GM19372 (cell line): ENCODE measurements around the gene RBM41.
A peak's percentile ranks its signal among the peaks of the same experiment; 100 is the strongest.
"Not testable (repeated sequence)": the region's sequence is repeated elsewhere in the genome, so short reads cannot be mapped to it uniquely, and the experiment has no call there.

ENCODE experiments used
- ATAC-seq: cut with Tn5 transposase; IDR thresholded peaks from one replicate; pipeline ENCODE4 v1.9.1; 2021; ENCODE audit warnings: mild to moderate bottlenecking, low read depth, moderate library complexity; ENCODE audit not compliant: unreplicated experiment

The RBM41 gene

DNA sequence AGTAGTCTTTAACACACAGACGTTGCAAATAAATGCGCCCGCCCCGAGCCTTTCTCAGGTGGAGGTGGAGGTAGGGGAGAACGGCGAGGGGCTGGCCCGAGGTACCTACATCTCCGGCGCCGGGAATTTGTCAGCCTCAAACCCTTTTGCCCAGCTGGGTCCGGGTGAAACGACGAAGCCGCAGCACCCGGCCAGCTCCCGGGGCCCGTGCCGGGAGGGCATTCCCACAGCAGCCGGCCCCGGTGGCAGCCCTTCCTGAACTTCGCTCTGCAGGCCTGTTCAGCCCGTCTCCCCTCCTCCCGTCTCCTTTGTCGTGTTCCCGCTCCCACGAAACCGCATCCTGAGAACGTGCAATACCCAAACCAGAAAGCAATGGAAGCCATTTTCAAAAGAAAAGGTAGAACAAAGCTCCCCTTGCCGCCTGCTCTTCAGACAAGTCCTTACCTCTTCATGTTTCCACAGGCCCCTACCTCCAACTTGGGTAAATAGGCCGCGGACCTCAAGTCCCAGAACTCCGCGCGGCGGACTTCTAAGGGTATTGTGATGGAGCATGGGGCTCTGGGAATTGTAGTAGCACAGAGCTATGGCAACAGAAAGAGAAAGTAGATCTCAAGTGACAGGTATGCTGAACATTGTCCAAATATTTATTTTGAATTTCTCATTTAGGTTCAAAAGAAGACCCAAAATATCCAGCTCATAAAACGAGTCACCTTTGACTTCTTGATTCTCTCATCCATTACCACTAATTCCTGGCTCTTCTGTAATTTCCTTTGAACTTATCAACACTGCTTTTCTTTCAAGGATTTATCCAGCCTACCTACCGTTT lies at the start of gene RBM41:
Gene RBM41, minus strand, starts transcription at position 501 of the 826 bp plus-strand sequence. Its CDS starts 49 bp downstream, at position 452.
- peak; percentile 100 for ATAC-seq

DNA sequence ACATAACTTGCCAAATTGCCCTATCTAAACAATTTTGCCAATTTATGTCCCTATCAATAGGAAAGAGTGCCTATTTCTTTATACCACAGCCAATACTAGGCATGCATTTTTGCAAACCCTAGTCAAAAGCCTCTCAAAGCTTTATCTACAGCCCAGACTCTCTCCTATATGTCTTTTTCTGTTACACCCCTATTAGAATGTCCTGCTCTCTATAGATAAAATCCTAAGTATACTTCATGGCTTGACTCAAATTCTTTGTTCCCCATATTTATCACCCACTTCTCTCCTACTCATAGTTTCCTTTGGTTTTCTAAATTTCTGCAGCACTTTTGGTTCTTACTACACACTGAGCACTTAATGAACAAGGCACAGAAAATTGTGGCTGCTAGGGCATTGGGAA lies 49.6 kb upstream of the RBM41 start:
- ATAC-seq, result no peak

DNA sequence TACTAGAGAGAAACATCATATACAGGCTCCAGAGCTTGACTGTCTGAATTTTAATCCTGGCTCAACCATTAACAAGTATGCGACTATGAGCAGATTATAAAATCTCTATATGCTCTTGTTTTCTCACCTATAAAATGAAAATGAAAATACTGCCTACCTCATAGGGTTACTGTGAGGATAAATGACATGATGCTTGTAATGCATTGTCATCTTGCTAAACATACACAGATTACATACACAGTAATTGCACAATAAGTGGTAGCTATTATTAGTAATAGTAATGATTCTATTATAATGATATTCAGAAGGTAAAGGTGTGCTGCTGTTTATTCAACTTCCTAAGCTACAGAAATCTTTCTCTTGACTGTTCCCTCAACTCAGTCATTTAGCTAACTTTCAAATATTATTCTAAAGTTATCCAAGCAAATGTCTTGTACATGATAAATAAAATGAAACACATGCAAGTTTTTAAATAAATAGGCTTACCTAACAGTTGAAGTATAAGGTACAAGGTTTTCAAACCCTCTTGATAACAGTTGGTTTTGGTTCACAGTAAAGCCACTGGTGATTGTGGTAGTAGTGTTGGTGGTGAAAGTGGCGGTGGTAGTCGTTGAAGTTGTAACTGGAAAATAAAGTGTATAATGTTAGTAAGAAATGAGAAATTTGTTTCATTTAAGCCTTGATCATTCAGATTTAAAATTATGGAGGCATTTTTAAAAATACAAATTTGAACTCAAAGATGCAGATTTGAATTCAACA lies 48.7 kb upstream of the RBM41 start:
- ATAC-seq, result no peak

DNA sequence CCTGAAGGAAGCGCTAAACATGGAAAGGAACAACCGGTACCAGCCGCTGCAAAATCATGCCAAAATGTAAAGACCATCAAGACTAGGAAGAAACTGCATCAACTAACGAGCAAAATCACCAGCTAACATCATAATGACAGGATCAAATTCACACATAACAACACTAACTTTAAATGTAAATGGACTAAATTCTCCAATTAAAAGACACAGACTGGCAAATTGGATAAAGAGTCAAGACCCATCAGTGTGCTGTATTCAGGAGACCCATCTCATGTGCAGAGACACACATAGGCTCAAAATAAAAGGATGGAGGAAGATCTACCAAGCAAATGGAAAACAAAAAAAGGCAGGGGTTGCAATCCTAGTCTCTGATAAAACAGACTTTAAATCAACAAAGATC lies 39.0 kb upstream of the RBM41 start:
- not testable (repeated sequence) for ATAC-seq

DNA sequence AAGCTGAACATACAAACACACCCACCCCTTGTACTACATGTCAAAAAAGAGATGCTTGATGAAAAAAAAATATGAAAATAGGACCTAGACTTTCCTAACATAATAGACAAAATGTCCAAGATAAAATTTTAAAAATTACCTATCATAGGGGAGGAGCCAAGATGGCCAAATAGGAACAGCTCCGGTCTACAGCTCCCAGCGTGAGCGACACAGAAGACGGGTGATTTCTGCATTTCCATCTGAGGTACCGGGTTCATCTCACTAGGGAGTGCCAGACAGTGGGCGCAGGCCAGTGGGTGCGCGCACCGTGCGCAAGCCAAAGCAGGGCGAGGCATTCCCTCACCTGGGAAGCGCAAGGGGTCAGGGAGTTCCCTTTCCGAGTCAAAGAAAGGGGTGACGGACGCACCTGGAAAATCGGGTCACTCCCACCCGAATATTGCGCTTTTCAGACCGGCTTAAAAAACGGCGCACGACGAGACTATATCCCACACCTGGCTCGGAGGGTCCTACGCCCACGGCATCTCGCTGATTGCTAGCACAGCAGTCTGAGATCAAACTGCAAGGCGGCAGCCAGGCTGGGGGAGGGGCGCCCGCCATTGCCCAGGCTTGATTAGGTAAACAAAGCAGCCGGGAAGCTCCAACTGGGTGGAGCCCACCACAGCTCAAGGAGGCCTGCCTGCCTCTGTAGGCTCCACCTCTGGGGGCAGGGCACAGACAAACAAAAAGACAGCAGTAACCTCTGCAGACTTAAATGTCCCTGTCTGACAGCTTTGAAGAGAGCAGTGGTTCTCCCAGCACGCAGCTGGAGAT lies 37.2 kb upstream of the RBM41 start:
- not testable (repeated sequence) for ATAC-seq

DNA sequence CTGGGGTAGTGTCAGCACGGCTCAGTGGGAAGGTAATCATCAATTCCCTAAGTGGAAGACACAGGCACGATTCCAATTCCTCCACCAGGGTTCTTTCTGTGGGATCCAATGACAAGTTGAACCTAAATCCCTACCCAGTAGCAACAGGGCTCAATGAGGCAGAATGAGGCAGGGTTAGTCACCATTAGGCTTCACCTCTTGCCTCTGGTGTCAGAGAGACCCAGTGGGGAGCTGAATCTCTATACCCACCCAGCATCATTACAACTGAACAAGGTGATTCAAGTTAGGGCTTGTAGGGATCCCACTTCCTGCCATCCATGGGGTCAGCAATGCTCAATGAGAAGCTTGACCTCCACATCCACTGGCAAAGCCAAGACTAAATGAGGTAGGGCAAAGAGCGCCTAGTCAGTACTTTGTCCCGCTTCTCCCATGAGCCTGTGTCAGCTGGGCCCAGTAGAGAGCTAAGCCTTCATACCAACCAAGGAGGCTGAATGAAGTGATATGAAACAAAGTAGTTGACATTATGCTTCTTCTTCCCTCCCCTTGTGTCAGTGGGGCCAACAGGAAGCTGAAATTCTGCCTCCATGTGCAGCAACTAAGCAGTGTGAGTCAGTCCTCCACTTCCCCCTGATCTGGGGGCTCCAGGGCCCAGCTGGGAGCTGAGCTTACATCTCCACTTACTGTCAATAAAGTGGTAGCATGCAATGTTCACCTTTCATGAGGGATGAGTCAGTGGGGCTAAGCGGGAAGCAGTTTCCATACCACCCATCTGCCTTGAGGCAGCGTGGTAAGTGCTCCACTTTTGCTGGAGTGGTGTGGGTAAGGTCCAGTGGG lies 36.4 kb upstream of the RBM41 start:
- no peak for ATAC-seq

DNA sequence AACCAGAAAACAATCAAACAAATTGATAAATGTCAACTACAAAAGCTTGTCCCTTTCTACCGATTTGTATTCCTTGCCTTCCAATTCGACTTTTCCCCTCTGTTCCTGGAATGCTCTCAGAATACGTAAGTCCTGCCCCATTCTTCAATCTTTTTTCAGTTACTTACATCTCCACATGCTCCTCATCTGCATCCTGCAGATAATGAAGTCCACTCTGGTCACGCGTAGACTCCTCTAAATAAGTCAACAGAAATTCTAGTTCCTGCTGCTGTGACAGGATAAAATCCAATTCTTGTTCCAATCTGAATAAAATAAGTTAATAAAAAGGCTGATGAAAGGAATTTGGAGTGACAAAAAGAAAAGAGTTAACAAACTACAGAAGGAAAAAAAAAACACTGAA lies 34.4 kb upstream of the RBM41 start:
- no peak for ATAC-seq

DNA sequence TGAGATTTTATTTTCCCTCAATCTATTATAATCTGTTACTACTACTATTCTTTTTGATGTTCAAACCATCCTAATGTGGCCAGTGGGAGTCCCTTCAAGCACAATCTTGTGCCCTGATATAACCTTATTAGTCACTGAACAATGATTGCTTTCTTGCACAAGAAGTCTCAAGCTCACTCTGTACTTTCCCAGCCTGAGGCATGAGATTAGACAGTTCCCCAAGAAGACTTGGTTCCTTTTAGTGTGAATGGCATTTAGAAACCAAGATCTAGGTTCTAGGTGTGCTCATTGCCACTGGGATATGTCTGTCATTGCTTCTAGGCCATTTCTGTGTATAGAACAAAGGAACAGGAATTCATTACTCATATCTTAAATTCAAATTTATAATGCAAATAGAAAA lies 28.0 kb upstream of the RBM41 start:
- ATAC-seq, result no peak

DNA sequence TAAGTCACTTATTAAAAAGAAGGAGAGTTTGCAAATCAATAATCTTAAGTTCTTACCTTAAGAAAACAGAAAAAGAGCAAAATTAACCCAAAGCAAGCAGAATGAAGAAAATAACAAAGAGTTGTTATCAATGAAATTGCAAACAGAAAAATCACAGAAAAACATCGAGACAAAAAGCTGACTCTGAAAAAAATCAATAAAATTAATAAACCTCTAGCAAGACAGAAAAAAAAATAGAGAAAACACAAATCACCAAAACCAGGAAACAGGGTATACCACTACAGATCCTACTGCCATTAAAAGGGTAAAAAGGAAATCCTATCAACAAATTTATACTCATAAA lies 17.3 kb upstream of the RBM41 start:
- ATAC-seq, result no peak

DNA sequence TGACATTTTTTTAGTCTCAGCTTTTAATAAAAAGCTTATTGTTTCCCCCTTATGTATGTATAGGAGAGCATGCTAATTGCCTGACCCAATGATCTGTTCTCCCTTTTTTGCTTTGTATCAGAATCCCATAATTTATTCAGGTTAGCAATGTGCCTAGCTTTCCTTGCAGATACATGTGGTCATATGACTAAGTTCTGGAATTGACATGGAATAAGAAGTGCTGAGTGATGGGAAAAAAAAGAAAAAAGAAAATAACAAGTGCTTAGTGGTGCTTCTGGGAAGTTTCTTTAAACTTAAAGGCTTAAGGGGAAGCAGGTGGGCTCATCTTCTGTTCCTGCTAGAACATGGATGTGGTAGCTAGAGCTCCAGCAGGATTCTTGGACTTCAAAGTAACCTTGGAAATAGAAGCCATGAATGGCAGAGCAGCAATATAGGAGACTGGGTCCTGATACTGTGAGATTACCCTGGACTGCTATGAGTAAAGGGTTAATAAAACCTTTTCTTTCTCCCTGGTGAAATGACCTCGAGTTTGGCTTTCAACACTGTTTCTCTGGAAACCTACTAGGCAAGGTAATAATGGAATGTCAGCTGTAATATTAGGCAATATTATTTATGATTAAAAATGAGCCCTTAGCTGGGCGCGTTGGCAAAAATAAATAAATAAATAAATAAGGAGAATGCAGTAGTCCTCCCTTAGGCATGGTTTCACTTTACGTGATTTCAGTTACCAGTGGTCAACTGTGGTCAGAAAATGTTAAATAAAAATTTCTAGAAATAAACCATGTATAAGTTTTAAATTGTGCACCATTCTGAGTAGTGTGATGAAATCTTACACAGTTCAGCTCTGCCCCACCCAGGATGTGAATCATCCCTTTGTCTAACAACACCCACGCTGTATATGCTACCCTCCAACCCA lies 16.7 kb upstream of the RBM41 start:
- no peak for ATAC-seq

DNA sequence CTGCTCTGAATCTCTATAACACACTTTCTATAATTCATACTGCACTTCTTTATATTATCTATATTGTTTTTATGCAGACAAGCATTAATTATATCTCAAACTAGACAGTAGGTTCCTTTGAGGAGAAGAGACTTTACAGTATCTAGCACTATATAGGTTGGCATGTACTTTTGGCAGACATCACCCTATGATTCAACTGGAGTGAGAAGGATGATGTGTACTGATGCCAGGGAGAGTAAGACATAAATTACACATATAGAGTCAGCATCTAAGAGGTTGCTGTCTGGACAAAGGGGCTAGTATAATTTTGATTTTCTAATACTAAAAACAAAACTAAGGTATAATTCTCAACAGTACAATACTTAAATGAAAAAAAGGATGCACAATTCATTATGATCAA lies 5.1 kb upstream of the RBM41 start:
- no peak for ATAC-seq

DNA sequence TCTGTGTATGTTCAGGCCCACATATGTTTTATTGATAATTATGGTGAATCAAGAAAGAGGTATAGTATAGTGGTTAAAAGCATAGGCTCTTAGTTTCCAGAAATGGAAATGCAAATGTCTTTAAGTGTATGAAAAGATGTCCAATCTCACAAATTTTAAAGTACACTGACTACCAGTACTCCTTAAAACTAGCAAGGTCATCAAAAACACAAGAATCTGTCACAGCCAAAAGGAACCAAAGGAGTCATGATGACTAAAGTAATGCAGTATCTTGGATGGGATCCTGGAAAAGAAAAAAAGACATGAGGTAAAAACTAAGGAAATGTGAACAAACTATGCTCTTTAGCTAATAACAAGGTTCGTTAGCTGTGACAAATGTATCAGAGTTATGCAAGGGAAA lies 661 bp upstream of the RBM41 start:
- ATAC-seq, result no peak

DNA sequence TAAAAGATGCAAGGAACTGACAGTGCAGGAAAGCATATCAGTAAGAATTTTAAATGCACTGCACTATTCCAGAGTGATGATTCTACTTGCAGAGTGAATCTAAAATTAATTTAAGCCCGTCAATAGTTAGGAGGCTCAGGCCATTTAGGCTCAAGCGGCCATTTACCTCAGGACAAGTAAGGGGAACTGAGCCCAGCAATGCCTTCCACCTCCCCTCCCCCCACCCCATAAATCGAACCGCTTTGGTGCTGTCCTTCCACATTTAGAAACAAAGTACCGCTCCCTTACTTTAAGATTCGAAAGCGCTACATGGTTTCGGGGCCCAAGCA lies 665 bp downstream of the RBM41 start:
- ATAC-seq, result no peak

DNA sequence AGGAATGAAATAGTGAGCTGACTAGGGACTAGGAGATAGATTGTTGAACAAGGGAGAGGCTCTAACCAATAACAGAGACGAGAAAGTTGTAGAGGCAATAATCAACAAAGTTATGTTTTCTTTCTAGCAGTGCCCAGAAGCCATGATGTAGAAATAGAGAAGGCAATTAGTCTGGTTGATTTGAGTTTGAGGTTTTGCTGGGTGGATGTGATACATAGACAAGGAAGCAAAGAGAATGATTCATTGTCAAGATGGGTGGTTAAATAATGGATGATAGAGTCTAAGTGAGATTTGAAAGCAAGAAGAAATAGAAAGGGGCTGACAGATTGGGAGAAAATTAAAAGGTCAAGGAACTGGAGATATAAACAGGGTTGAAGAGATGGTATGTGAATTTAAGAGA lies 11.2 kb downstream of the RBM41 start:
- ATAC-seq, result no peak

DNA sequence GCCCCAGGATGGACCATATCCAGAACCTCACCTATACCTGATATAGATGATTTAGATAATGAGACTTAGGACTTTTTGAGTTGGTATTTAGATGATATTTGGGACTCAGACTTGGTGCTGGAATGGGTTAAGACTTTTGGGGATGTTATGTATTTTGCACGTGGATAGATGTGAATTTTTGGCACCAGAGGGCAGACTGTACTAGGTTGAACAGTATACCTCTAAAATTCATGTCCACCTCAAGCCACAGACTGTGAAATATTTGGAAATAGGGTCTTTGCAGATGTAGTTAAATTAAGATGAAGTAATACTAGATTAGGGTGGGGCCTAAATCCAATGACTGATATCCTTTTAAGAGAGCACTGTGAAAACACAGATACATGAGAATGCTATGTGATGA lies 15.6 kb downstream of the RBM41 start:
- no peak for ATAC-seq

DNA sequence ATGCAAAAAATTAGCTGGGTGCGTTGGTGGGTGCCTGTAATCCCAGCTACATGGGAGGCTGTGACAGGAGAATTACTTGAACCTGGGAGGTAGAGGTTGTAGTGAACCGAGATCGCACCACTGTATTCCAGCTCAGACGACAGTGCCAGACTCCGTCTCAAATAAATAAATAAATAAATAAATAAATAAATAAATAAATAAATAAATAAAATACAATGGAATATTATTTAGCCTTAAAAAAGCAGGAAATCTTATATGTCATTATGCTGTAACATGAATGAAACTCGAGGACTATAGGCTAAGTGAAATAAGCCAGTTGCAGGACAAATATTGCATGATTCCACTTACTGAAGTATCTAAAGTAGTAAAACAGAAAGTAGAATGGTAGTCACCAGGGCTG lies 42.5 kb downstream of the RBM41 start:
- ATAC-seq, result no peak

DNA sequence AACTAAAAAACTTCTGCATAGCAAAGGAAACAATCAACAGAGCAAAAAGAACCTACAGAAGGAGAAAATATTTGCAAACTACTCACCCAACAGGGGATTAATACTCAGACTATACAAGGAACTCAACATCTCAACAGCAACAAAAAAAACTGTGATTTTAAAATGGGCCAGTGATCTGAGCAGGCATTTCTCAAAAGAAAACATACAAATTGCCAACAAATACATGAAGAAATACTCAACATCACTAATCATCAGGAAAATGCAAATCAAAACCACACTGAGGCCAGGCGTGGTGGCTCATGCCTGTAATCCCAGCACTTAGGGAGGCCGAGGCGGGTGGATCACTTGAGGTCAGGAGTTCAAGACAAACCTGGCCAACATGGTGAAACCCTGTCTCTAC lies 60.9 kb downstream of the RBM41 start:
- ATAC-seq, result not testable (repeated sequence)

DNA sequence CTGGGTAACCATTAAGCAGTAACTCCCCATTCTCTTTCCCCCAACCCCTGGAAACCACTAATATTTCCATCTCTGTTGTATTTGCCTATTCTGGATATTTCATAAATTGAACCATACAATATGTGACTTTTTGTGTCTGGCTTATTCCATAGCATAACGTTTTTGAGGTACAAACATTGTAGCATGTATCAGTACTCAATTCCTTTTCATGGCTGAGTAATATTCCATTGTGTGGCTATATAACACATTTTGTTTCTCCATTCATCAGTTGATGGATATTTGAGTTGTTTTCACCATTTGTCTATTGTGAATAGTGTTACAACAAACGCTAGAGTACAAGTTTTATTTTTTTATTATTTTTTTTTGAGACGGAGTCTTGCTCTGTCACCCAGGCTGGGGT lies 63.6 kb downstream of the RBM41 start:
- ATAC-seq, result no peak

DNA sequence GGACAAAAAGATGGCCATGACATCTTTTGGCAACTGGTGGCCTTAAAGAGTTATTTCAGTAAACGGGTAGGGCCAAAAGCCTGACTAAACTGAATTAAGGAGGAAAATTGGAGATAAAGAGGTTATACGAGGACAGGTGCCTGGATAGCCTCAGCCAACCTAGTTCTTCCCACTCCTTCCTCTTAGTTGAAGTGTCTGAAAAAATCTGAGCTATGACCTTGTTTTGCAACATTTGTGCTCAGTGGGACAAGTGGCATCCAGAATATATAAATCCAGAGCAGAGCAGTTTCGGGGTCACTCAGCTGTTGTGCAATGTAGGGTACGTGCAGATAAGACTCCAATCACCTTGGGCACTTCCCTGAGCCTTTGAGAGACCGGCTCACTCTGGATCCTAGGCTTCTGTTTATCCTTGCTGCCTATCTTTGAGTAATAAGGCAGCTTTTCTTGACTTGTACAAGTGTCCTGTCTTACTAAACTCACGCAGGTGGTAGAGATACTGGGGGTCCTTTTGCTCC lies 68.4 kb downstream of the RBM41 start:
- ATAC-seq, result no peak
